ENCODE data around the gene GATA6. TPM values are rescaled to one million over a fixed set of nuclear protein-coding genes. Genes with fewer than 3 reads are reported as not detected.

Gene GATA6
- total and polyA plus RNA-seq, 2 of the 8 experiments (the other 6 are each of a cell fraction or from before 2014, with no cell fraction given), result 0.09 TPM; not detected in 1

DNA sequence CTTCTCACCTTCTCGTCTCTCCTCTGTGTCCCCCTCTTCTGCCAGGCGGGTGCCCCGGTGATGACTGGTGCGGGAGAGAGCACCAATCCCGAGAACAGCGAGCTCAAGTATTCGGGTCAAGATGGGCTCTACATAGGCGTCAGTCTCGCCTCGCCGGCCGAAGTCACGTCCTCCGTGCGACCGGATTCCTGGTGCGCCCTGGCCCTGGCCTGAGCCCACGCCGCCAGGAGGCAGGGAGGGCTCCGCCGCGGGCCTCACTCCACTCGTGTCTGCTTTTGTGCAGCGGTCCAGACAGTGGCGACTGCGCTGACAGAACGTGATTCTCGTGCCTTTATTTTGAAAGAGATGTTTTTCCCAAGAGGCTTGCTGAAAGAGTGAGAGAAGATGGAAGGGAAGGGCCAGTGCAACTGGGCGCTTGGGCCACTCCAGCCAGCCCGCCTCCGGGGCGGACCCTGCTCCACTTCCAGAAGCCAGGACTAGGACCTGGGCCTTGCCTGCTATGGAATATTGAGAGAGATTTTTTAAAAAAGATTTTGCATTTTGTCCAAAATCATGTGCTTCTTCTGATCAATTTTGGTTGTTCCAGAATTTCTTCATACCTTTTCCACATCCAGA, 31.3 kb downstream of the GATA6 start (continued):
- TF ChIP-seq MAFK (IDR thresholded peaks at IDR 0.05; ENCODE audit: low read depth, low read length) (no peak), SP1 (IDR thresholded peaks at IDR 0.05; ENCODE audit: low read depth, low read length) (no peak), KDM4A (IDR thresholded peaks at IDR 0.05; ENCODE audit: low read depth, low read length, severe bottlenecking) (no peak)
